Skeletal muscle satellite cell (primary cell): ENCODE data around the gene EPB41L3.
"Not testable (repeated sequence)": the region's sequence is repeated elsewhere in the genome, so short reads cannot be mapped to it uniquely, and the experiment has no call there.

Experiments used
- H3K27me3 ChIP-seq: 2 replicates; pipeline ENCODE4 v1.7.0; 2013; ENCODE audit warnings: low read length; ENCODE audit not compliant: control insufficient read depth, insufficient read depth
- H3K36me3 ChIP-seq: 2 replicates; pipeline ENCODE4 v1.7.0; 2013; ENCODE audit warnings: mild to moderate bottlenecking, control low read depth, low read length; ENCODE audit not compliant: insufficient read depth
- H3K4me1 ChIP-seq: 2 replicates; pipeline ENCODE4 v1.7.0; 2013; ENCODE audit warnings: low read length; ENCODE audit not compliant: control insufficient read depth, insufficient read depth
- H3K4me2 ChIP-seq: 2 replicates; pipeline ENCODE4 v1.7.0; 2013; ENCODE audit warnings: mild to moderate bottlenecking, low read length
- H3K4me3 ChIP-seq: 2 replicates; pipeline ENCODE4 v1.7.0; 2013; ENCODE audit warnings: low read length
- H3K9ac ChIP-seq: 2 replicates; pipeline ENCODE4 v1.7.0; 2013; ENCODE audit warnings: mild to moderate bottlenecking, low read depth, low read length, moderate library complexity
- H3K9me3 ChIP-seq: replicated peaks from 2 replicates; pipeline ENCODE4 v1.7.0; 2013; ENCODE audit warnings: mild to moderate bottlenecking, control low read depth, low read length

The EPB41L3 gene

GRCh38 chr18:5513947-5514346 lies 29.9 kb downstream of the EPB41L3 start:
- Histone ChIP-seq H3K4me3 (no peak overlapping the region), H3K4me2 (no peak overlapping the region), H3K36me3 (no peaks in the 10 kb centered on the region)

GRCh38 chr18:5512176-5512575 lies 31.6 kb downstream of the EPB41L3 start:
- Histone ChIP-seq H3K4me3 (no peak overlapping the region), H3K4me2 (no peak overlapping the region), H3K9ac (no peak overlapping the region), H3K36me3 (no peaks in the 10 kb centered on the region), H3K9me3 (peaks cover 4% of the 10 kb centered on the region), H3K27me3 (no peaks in the 10 kb centered on the region), H3K4me1 (no peaks in the 10 kb centered on the region)

More at GRCh38 chr18:5513947-5514346, 29.9 kb downstream of the EPB41L3 start:
- peaks cover 7% of the 10 kb centered on the region for H3K9me3 ChIP-seq
- H3K27me3 ChIP-seq = no peaks in the 10 kb centered on the region
- no peak overlapping the region for H3K9ac ChIP-seq
- no peaks in the 10 kb centered on the region for H3K4me1 ChIP-seq

GRCh38 chr18:5511541-5511940 lies 32.3 kb downstream of the EPB41L3 start:
- H3K4me3 ChIP-seq, H3K36me3 ChIP-seq, H3K9me3 ChIP-seq, H3K27me3 ChIP-seq, H3K9ac ChIP-seq, H3K4me2 ChIP-seq, H3K4me1 ChIP-seq: not testable (repeated sequence)

GRCh38 chr18:5510135-5510846 lies 33.5 kb downstream of the EPB41L3 start:
- H3K4me3 ChIP-seq = no peak overlapping the region
- no peaks in the 10 kb centered on the region for H3K27me3 ChIP-seq
- peaks cover 7% of the 10 kb centered on the region for H3K9me3 ChIP-seq
- H3K36me3 ChIP-seq = no peaks in the 10 kb centered on the region
- H3K4me2 ChIP-seq = no peak overlapping the region
- H3K4me1 ChIP-seq = no peaks in the 10 kb centered on the region
- H3K9ac ChIP-seq = no peak overlapping the region

DNA sequence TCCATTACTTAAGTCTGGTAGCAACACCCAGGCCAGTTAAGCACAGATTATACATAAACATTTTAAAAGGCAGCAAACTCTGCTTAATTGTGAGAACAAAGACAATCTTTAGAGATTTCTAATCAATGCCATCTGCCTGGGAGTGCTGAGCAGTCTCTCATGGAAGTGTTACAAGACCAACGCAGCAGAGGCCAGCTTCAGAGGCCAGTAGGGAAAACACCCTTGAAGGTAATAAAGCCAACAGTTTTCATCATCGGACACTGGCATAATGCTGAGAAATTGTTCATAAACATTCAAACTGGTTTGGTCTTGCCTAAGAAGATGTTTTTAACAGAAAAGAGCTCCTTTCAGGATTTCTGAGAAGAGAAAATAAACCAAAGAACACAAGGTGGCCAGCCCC lies 35.0 kb downstream of the EPB41L3 start:
- Histone ChIP-seq H3K9ac (no peak overlapping the region), H3K4me2 (no peak overlapping the region), H3K4me1 (no peaks in the 10 kb centered on the region), H3K4me3 (no peak overlapping the region), H3K27me3 (no peaks in the 10 kb centered on the region), H3K9me3 (peaks cover 11% of the 10 kb centered on the region), H3K36me3 (no peaks in the 10 kb centered on the region)

DNA sequence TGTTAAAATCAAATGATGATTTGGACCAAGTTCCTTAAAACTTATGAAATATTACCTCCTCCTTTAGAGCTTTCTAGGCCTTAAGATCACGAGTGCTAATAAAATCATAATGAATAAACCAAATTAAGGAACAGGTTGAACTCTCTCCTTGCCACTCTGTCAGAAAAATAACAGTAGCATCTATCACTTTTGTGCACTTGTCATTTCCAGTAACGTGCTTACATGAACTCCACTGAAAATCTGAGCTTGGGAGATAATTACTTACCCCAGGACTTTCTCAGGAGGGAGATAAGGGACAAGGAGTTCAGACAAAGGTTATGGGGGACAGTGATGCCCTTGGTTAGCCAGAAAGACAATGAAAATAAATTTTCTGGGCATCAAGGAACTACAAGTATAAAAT lies 36.0 kb downstream of the EPB41L3 start:
- H3K4me2 ChIP-seq = no peak overlapping the region
- no peak overlapping the region for H3K9ac ChIP-seq
- H3K9me3 ChIP-seq = peaks cover 11% of the 10 kb centered on the region
- no peaks in the 10 kb centered on the region for H3K27me3 ChIP-seq
- no peak overlapping the region for H3K4me3 ChIP-seq
- H3K36me3 ChIP-seq = no peaks in the 10 kb centered on the region
- H3K4me1 ChIP-seq = no peaks in the 10 kb centered on the region

DNA sequence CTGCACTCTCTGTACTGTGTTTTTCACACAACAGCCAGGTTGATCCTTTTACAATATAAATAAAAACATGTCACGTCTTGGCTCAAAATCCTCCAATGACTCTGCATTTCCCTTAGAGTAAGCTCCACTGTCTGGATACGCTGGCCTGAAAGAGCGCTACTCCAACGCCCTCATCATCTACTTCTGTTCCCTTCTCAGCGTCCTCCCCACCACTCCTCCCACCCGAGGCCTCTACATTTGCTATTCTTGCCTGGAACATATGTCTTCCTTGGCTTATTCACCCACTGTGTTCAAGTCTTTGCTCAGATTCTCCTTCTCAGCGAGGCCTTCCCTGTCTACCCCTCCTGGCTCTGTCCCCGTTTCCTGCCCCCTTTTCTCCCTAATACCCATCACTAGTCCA lies 37.6 kb downstream of the EPB41L3 start:
- H3K9ac ChIP-seq = no peak overlapping the region
- H3K9me3 ChIP-seq = peaks cover 11% of the 10 kb centered on the region

DNA sequence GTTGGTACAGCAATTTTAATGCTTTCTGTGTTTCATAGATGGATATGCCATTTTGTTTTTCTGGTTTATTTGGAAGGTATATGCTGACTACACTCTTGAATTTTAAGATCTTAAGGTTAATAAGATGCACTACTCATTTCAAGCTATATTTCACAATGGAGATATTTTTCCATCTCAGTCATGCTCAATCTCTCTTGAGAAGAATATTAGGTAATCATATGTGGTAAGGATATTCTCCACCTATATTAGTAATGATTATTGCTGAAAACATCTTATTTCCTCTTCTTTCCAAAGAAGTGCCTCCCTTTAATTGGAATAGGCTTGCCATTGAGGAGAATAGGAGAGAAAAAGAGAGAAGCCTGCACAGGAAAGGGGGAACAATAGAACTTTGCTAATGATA lies 40.1 kb downstream of the EPB41L3 start:
- peaks cover 13% of the 10 kb centered on the region for H3K9me3 ChIP-seq
- H3K36me3 ChIP-seq = no peaks in the 10 kb centered on the region
- H3K4me1 ChIP-seq = no peaks in the 10 kb centered on the region
- no peak overlapping the region for H3K4me2 ChIP-seq
- H3K4me3 ChIP-seq = no peak overlapping the region
- no peak overlapping the region for H3K9ac ChIP-seq
- no peaks in the 10 kb centered on the region for H3K27me3 ChIP-seq

More for the DNA sequence above, 37.6 kb downstream of the EPB41L3 start:
- no peaks in the 10 kb centered on the region for H3K4me1 ChIP-seq
- H3K36me3 ChIP-seq = no peaks in the 10 kb centered on the region
- H3K27me3 ChIP-seq = no peaks in the 10 kb centered on the region
- no peak overlapping the region for H3K4me3 ChIP-seq
- no peak overlapping the region for H3K4me2 ChIP-seq

DNA sequence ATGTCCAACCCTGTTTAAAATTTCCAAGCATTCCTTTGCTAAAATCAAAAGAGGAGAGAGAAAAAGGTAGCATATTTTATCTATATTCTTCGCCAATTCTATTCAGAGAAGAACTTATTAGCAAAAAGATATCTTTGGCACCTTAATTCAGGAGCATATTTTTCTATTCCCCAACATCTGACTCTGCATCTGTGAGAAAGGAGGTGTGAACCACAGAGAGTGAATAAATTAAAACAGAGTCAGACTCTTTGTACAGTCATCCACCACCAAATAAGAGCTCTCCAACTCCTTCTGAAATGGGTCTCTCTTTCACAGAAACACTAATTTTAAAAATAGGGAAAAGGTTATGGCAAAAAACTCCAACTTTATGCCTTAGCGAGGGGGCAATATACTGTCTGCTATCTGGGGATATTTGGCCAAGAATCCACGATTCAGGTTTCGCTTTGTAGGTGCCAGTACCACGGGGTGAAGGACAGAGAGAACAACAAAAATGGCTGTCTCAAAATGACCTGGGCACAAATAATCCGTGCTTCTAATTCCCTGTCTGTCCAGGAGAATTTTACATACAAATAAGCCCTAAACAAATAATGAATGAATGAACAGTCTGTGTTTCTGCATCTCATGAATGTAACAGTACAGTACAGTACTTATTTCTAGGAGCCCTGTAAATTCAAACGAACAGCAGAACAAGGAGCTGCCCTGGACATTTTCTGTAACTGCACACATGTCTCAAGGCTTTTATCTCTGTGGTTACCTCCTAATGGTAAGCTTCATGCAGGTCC lies 43.4 kb downstream of the EPB41L3 start:
- H3K9ac ChIP-seq = no peak overlapping the region
- H3K27me3 ChIP-seq = no peaks in the 10 kb centered on the region
- no peak overlapping the region for H3K4me2 ChIP-seq
- H3K4me3 ChIP-seq = no peak overlapping the region
- H3K9me3 ChIP-seq = peaks cover 7% of the 10 kb centered on the region
- no peaks in the 10 kb centered on the region for H3K4me1 ChIP-seq
- H3K36me3 ChIP-seq = no peaks in the 10 kb centered on the region

- no peak overlapping the region for H3K4me3 ChIP-seq
- H3K4me1 ChIP-seq = no peaks in the 10 kb centered on the region
- no peak overlapping the region for H3K4me2 ChIP-seq
- H3K36me3 ChIP-seq = no peaks in the 10 kb centered on the region
- peaks cover 7% of the 10 kb centered on the region for H3K9me3 ChIP-seq
- H3K9ac ChIP-seq = no peak overlapping the region
- H3K27me3 ChIP-seq = no peaks in the 10 kb centered on the region
These were observed 45.3 kb downstream of the EPB41L3 start for GRCh38 chr18:5498452-5498851.

- Histone ChIP-seq H3K4me1 (no peaks in the 10 kb centered on the region), H3K36me3 (no peaks in the 10 kb centered on the region), H3K4me2 (no peak overlapping the region), H3K27me3 (no peaks in the 10 kb centered on the region), H3K9me3 (peaks cover 7% of the 10 kb centered on the region), H3K9ac (no peak overlapping the region), H3K4me3 (no peak overlapping the region)
These were observed 47.5 kb downstream of the EPB41L3 start for GRCh38 chr18:5496305-5496704.
